SKM-1 treated with dmso at 0.1 percent for 144 hours (cell line): Measurements from ENCODE around the gene UEVLD.

Experiments
- DNase-seq: peaks from one replicate; lab custom pipeline; 2025; ENCODE audit not compliant: unreplicated experiment; lab: John Stamatoyannopoulos, UW

UEVLD gene

GRCh38 chr11:18590571-18590970 lies 2.0 kb upstream of the UEVLD start:
- no peak for DNase-seq

- DNase-seq: no peak
These were observed 6.7 kb downstream of the UEVLD start for GRCh38 chr11:18581825-18582224.

- no peak for DNase-seq
These were observed 8.3 kb downstream of the UEVLD start for GRCh38 chr11:18580113-18580766.

DNA sequence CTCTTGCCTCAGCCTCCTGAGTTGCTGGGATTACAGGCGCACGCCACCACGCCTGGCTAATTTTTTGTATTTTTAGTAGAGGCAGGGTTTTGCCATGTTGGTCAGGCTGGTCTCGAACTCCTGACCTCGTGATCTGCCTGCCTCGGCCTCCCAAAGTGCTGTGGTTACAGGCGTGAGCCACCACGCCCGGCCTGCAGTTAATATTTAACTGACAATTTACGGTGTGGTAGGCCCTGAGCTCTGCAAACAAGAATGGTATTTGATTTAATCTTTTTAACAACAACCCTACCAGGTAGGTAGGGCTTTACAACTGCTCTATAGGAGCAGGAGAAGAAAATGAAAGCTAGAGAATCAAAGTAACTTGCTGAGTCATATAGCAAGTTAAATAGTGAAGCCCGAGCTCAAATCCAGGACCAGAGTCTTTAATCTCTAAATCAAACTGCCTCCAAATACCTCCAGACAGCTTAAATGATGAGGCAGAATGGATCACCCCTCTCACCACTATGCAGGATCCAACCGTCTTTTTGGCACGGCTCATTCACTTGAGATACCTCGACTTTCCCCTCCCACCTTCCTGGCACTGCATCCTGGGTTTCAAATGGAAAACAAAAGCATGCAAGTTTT lies 9.4 kb downstream of the UEVLD start:
- DNase-seq: no peak

- no peak for DNase-seq
These were observed 13.2 kb downstream of the UEVLD start for GRCh38 chr11:18575361-18575760.

DNA sequence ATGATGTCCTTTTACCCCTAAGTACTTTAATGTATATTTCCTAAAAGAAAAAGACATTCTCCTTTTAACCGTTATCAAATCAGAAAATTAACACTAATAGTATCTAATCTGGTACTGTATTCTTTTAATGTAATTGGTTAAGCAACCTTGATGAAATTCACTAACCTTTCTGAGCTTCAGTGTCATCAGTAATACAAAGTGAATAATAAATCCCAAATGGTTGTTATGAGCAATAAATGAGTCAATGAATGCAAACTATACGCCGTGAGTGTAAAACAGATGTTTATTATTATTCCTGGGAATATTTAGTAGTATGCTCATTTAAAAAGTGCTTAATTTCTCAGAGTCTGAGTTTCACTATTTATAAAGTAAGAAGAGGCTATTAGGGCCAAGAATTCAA lies 21.5 kb downstream of the UEVLD start:
- DNase-seq: no peak

DNA sequence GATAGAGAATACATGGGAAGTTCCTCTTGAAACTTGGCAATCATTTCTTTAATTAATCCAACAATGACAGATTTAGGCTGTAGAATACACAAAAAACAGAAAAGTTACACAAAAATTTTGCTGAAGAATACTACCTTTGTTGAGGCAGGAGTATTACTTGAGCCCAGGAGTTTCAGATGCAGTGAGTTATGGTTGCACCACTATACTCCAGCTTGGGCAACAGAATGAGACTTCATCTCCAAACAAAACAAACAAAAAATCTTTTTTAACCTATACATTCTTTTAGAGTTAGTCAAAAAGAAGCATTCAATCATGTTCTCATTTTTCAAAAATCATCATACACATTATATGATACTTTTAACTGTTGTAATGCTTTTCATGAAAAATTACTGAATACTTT lies 22.1 kb downstream of the UEVLD start:
- DNase-seq: no peak

DNA sequence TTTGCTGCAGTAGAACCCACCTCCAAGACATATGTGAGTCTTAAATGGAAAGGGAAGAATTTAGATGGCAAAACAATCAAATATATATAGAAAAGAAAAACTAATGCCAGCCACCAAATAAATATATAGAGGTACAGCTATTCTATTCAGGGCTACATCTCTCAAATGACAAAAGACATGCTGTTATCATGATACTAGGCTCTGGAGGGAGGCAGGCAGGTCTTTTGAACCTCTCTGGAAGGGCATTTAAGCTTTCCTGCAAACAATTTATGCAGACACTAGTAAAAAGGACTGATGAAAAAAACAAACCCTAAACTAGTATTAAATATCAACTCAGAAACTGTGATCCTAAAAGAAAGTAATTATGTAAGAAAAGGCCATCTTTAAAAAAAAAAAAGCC lies 24.4 kb downstream of the UEVLD start:
- DNase-seq: no peak

- no peak for DNase-seq
These were observed 25.3 kb downstream of the UEVLD start for GRCh38 chr11:18563090-18563730.

DNA sequence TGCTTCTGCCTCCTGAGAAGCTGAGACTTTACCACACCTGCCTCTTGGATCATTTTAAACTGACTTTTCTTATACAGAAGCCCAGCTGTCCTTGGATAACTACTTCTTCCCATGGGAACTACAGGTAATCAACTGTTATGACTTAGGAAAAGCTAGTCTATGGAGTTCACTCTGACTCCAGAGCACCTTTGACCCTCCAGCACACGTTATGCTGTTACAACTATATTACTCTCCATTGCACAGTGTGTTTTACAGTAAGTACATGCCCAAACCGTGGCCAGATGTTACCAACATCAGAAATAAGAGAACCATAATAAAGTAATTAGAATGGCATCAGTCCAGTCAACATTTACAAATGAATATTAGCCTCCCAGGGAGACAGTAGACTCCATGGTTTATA lies 40.5 kb downstream of the UEVLD start:
- DNase-seq: no peak

DNA sequence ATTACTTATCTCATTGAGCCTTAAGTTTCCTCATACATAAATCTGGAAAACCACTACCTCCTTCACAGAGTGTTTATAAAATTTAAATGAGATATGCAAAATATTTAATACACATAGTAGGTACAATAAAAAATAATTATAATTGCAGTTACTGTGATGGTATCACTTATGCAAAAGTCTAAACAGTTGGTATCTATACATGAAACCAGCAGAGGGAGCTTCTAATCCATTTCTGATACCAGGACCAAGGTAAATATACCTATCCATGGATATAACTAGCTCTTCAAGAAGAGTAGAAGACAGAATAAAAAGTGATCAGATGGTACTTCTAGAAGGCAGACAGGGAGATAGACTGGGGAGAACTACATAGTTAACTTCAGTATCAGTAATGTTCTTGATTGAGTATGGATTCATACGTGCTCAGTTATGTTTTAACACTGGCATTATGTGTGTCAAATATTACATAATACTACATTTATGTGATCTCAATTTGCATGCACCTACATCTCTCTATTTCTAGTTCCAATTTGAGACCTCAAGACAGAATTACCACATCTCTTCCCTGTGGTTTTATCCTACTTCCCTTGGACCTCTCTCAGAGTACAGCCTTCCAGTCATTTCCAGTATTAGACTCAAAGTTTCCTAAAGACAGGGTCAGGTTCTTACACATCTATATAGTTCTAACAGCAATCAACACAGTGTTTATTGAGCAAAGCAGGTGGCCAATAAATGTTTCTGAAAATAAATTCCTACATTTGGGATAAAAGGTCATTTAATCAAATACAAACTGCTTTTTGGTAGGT lies 48.1 kb downstream of the UEVLD start:
- DNase-seq: peak; percentile 12

DNA sequence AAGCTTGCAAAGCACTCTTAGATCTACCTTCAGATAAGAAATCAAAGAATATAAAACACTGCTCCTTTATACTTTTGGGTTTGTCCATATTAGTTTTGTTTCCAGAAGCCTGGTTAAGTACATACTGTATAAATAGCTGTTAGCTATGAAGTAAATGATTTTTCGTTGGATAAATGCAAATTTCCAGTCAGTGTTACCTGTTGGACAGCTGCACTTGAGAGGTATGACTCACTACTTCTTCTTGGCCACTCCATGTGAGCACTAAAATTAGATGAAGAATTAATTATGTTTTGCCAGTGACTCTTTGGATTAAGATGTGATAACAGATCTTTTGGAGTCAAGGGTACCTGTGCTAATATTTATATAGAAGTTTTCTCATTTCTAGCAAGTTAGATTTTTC lies 52.3 kb downstream of the UEVLD start:
- DNase-seq: no peak

DNA sequence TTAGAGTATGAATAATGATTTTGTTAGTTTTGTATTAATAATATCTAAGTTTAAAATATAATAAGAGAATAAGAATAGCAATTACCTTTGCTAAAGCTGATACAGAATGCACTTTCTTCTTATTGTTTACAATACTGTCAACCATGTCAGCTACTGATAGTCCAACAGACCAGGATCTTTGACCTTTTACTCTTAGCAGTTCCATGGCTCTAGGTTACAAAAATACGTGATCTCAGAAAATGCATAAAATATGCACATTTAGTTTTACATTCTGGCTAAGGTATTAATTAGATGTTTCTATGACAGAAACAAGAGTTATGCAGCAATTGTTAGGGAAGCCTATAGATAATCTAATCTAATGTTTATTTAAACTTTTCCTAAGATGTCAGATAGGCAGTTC lies 54.3 kb downstream of the UEVLD start:
- DNase-seq: no peak

GRCh38 chr11:18533365-18533764 lies 55.2 kb downstream of the UEVLD start:
- no peak for DNase-seq

- DNase-seq: no peak
These were observed 61.0 kb downstream of the UEVLD start for GRCh38 chr11:18527512-18527911.

- DNase-seq: peak; percentile 88
These were observed 61.8 kb downstream of the UEVLD start, which contains the start of gene TSG101 for GRCh38 chr11:18526521-18527296. TSS of gene TSG101 (minus strand) at chr11:18526942. CDS start at chr11:18526816, 126 bp downstream.

DNA sequence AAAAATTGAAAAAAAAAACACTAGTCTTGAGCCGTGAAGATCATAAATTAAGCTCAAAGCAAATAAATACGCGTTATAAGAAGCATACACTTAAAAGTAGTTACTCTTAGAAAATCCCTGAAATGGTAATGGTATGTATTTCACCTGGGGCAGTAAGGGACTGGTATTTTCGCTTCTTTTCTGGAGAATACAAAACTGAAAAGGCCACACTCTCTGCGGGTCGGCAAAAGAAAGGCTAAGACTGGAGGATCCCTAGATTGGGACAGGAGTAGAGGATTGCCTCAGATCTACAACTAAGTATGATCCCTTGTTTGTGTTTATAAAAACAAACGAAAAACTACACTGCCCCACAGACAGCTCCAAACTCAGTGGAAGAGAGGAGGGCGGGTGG lies 62.4 kb downstream of the UEVLD start:
- peak; percentile 20 for DNase-seq

DNA sequence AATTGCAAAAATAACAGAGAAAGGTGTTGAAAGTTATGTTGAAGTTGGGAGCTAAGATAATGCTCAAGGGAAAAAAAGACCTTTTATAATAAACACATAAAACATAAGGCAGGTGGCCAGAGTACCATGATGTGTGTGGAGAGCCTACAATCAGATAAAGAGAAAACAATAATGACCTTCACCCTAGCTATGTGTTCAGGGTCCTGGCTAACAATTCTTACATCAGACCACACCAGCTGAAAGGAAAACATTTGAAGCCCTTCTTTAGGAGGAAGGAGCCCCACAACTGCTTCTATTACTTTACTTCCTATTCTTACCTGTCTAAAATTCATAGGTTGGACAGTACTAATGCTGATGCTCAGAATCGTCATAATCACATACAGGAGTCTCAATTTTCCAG lies 64.3 kb downstream of the UEVLD start:
- no peak for DNase-seq

DNA sequence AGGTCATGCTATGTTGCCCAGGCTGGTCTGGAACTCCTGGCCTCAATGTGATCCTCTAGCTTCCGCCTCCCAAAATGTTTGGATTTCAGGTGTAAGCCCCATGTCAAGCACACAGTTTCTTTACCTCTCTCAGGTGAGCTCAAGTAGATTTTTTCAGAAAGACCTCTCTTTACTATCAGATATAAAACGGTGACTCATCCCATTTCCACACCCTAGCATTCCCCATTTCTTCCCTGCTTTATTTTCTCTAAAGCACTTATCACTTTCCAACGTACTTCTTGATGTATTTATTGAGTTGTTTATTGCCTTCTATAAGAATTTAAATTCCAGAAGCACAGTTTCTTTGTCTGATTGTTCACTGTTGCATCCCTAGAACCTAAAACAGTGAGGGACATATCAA lies 65.5 kb downstream of the UEVLD start:
- no peak for DNase-seq

GRCh38 chr11:18522388-18522787 lies 66.1 kb downstream of the UEVLD start:
- no peak for DNase-seq

- no peak for DNase-seq
These were observed 67.4 kb downstream of the UEVLD start for GRCh38 chr11:18521122-18521521.
